ENCODE data around the gene VRTN.

DNA sequence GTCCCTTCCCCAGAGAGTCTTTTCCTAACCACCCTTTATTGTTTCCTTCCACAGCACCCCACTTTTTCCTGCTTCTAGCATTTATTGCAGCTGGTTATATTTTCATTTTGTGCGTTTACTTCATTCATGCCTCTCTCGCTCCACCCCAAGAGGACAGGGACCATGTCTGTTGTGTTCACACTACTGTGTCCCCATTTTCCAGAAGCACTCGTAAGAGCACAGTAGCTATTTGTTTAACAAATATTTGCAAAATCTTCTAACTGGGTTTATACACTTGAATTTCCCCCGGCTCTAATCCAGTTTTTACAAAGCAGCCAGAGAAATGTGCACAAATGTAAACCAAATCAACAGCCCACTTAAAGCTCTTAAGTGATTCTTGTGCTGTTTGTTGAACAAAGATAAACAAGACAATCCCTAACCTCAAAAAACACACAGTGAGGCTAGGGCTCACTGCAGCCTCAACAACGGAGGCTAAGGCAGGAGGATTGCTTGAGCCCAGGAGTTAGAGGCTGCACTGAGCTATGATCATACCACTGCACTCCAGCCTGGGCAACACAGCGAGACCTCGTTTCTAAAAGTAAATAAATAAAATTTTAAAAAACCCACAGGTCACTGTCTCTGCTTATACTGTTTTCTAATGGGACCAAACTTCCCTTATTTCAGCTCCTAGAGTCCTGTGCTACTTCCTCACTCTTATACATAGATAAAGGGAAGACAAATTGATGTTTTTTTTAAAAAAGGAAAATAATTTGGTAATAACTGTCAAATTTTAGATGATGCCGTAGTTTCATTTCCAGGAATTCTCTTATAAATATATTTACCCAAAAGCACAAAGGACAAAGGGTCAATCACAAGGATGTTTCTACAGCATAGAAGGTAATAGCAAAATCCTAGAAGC is 38.9 kb upstream of the VRTN start:
- TF ChIP-seq CTCF (IDR thresholded peaks at IDR 0.05 in 4 of 5, conservative IDR thresholded peaks at IDR 0.05 in 1 of 5) = no peak
- TF ChIP-seq POLR2A (IDR thresholded peaks at IDR 0.05) = no peak

Measured in gastrocnemius medialis (tissue), 4 donors.